GM18505 (cell line): ENCODE results near the gene RNF115.
"Not testable (repeated sequence)": the region's sequence is repeated elsewhere in the genome, so short reads cannot be mapped to it uniquely, and the experiment has no call there.

Source experiments
- ATAC-seq: cut with Tn5 transposase; IDR thresholded peaks from one replicate; pipeline ENCODE4 v1.9.1; 2021; ENCODE audit not compliant: unreplicated experiment
- POLR2A ChIP-seq: IDR thresholded peaks from 4 replicates; pipeline ENCODE4 v1.6.1; 2011; ENCODE audit warnings: borderline replicate concordance; ENCODE audit not compliant: insufficient read depth, insufficient read length; ENCODE audit errors: extremely low read depth

Gene RNF115

GRCh38 chr1:145720556-145720877, 103.4 kb downstream of the RNF115 start:
- TF ChIP-seq POLR2A: no peak
- no peak for ATAC-seq

- no peak for TF ChIP-seq POLR2A
Observed at GRCh38 chr1:145719230-145720079, 104.4 kb downstream of the RNF115 start, which contains the start of gene CD160. TSS of gene CD160 (plus strand) at chr1:145719499. CDS start at chr1:145728328, 8,829 bp downstream.

GRCh38 chr1:145718465-145718864, 105.4 kb downstream of the RNF115 start:
- not testable (repeated sequence) for ATAC-seq

More at GRCh38 chr1:145719230-145720079, 104.4 kb downstream of the RNF115 start, which contains the start of gene CD160:
- no peak for ATAC-seq

GRCh38 chr1:145717833-145718232, 106.1 kb downstream of the RNF115 start:
- no peak for ATAC-seq
- no peak for TF ChIP-seq POLR2A

GRCh38 chr1:145716641-145717345, 107.1 kb downstream of the RNF115 start:
- TF ChIP-seq POLR2A: no peak
- no peak for ATAC-seq

- TF ChIP-seq POLR2A: no peak
- ATAC-seq: no peak
Observed at GRCh38 chr1:145714524-145715111, 109.3 kb downstream of the RNF115 start.

GRCh38 chr1:145711213-145711651, 112.7 kb downstream of the RNF115 start:
- no peak for TF ChIP-seq POLR2A

GRCh38 chr1:145710291-145711027, 113.4 kb downstream of the RNF115 start:
- ATAC-seq: no peak
- no peak for TF ChIP-seq POLR2A

More at GRCh38 chr1:145711213-145711651, 112.7 kb downstream of the RNF115 start:
- no peak for ATAC-seq

- TF ChIP-seq POLR2A: no peak
- ATAC-seq: no peak
Observed at GRCh38 chr1:145708063-145708462, 115.8 kb downstream of the RNF115 start.

GRCh38 chr1:145707183-145707867, 116.6 kb downstream of the RNF115 start, which contains the start of gene PDZK1:
TSS of gene PDZK1 (minus strand) at chr1:145707368. CDS start at chr1:145688021, 19,347 bp downstream.
- no peak for TF ChIP-seq POLR2A
- no peak for ATAC-seq

- TF ChIP-seq POLR2A: no peak
- no peak for ATAC-seq
Observed at GRCh38 chr1:145706086-145706664, 117.7 kb downstream of the RNF115 start.

- TF ChIP-seq POLR2A: no peak
- no peak for ATAC-seq
Observed at GRCh38 chr1:145705622-145706021, 118.3 kb downstream of the RNF115 start.
